ENCODE results near the gene VAPA. TPM values are rescaled to one million over a fixed set of nuclear protein-coding genes. Genes with fewer than 3 reads are reported as not detected.

VAPA gene
- total RNA-seq, 3 donors from 2014 or later (not counting 1 experiment from before 2014, with no cell fraction given) = 175 to 186 (median 182) TPM

DNA sequence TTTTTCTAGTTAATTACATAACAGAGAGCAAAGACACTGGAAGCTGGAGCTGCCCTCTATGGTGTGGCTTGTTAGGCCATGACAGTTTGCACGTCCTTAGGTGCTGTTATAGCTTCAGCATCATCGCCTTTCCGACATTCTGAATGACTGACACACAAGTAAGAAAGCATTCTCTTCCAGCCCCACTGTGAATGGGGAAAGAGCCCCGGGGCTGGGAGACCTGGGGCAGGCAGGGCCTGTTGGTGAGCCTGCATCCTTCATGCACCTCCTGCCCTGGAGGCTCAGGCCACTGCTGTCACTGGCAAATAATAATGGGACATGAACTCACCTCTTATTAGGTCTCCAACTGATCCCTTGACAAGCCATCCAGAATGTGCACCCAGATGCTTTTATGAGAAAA lies 71.8 kb downstream of the VAPA start:
- peaks cover 10% of the 10 kb centered on the region in 2 donors for H3K27me3 Mint-ChIP-seq (ENCODE audit: low read depth in 2 of 2)
- H3K4me1 Mint-ChIP-seq = no peaks in the 10 kb centered on the region
- Histone ChIP-seq H3K36me3 (ENCODE audit: control insufficient read depth, insufficient read depth, low read length) (no peaks in the 10 kb centered on the region), H3K9me3 (ENCODE audit: control insufficient read depth, insufficient read depth, low read length) (no peaks in the 10 kb centered on the region), H3K27me3 (ENCODE audit: control insufficient read depth, insufficient read depth, low read length) (no peaks in the 10 kb centered on the region), H3K4me3 (ENCODE audit: low read length) (no peak overlapping the region), H3K27ac (ENCODE audit: low read length) (no peak overlapping the region), H3K4me1 (ENCODE audit: control insufficient read depth, insufficient read depth, low read length) (no peaks in the 10 kb centered on the region)
- 83% methylated on average over 4 of the region's 4 CpGs for WGBS (ENCODE audit: insufficient coverage)
- H3K27ac Mint-ChIP-seq = no peak overlapping the region
- no peak overlapping the region for H3K4me3 Mint-ChIP-seq
- TF ChIP-seq, protein P1, sequence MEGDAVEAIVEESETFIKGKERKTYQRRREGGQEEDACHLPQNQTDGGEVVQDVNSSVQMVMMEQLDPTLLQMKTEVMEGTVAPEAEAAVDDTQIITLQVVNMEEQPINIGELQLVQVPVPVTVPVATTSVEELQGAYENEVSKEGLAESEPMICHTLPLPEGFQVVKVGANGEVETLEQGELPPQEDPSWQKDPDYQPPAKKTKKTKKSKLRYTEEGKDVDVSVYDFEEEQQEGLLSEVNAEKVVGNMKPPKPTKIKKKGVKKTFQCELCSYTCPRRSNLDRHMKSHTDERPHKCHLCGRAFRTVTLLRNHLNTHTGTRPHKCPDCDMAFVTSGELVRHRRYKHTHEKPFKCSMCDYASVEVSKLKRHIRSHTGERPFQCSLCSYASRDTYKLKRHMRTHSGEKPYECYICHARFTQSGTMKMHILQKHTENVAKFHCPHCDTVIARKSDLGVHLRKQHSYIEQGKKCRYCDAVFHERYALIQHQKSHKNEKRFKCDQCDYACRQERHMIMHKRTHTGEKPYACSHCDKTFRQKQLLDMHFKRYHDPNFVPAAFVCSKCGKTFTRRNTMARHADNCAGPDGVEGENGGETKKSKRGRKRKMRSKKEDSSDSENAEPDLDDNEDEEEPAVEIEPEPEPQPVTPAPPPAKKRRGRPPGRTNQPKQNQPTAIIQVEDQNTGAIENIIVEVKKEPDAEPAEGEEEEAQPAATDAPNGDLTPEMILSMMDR (IDR thresholded peaks at IDR 0.05) = no peak
- H3K9me3 Mint-ChIP-seq = no peaks in the 10 kb centered on the region
- no peaks in the 10 kb centered on the region for H3K36me3 Mint-ChIP-seq
- intact Hi-C loops (cut with micrococcal nuclease) = no loop called here
- ATAC-seq = no peak
- DNase-seq = no peak

DNA sequence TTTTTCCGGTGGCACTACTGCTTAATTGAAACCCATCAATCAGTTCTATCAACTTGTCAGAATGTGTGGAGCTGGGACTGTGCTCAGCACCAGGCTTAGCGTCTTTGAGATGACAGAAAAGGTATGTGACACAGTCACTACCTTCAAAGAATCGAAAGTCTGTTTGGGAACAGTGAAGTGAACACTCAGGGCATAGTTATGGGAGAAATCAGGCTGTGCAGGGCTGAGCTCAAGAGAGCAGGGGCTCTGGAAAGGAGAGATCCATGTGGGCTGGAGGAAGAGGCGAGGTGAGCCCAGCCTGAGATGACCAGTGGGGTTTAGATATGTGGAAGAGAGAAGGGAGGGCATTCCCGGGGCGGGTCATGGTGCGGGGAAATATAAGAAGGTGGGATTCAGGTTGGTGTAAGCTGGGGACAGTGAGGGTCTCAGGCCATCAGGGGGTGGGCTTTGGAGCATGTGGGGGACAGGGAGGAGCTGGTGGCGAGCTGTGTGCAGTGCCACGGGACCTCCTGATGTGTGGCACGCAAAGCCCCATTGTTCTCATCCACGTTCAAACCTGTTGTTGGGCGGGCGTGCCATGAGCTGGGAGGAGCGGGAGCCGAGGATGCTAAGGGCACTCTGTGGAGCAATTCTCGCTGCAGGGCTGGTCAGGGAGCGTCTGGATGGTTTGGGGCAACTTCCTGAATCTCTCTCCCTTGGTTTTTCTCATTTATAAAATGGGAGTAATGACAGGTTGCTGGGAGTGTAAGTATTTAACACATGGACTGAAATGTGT lies 72.5 kb downstream of the VAPA start:
- no peaks in the 10 kb centered on the region for H3K36me3 Mint-ChIP-seq
- no peaks in the 10 kb centered on the region for H3K9me3 Mint-ChIP-seq
- DNase-seq = no peak
- H3K27me3 Mint-ChIP-seq (ENCODE audit: low read depth in 2 of 2) = peaks cover 9% of the 10 kb centered on the region in 2 donors
- Histone ChIP-seq H3K27ac (ENCODE audit: low read length) (no peak overlapping the region), H3K4me3 (ENCODE audit: low read length) (no peak overlapping the region), H3K27me3 (ENCODE audit: control insufficient read depth, insufficient read depth, low read length) (no peaks in the 10 kb centered on the region), H3K36me3 (ENCODE audit: control insufficient read depth, insufficient read depth, low read length) (no peaks in the 10 kb centered on the region), H3K9me3 (ENCODE audit: control insufficient read depth, insufficient read depth, low read length) (no peaks in the 10 kb centered on the region), H3K4me1 (ENCODE audit: control insufficient read depth, insufficient read depth, low read length) (no peaks in the 10 kb centered on the region)
- H3K4me3 Mint-ChIP-seq = no peak overlapping the region
- intact Hi-C loops (cut with micrococcal nuclease) = no loop called here
- ATAC-seq = no peak
- TF ChIP-seq, protein P1 (IDR thresholded peaks at IDR 0.05) = no peak
- WGBS (ENCODE audit: insufficient coverage) = 86% methylated on average over 17 of the region's 17 CpGs
- H3K27ac Mint-ChIP-seq = no peak overlapping the region
- no peaks in the 10 kb centered on the region for H3K4me1 Mint-ChIP-seq

DNA sequence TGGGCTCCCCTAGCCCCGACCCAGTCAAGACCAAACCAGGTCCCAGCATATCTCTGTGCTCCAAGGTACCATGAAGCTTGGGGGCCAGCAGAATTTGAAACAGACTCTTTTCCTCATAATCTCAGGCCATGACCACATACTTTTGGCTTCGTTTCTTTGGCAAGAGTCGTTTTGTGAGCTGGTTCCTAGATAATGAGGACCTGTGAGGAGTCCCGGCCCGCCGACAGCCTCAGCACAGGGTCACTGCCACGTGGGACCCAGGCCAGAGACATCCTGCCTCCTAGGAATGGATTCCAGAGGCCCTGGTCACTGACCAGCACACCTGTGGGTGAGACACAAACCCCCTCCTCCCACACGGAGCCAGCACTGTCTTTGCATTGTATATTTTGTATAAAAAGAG lies 73.5 kb downstream of the VAPA start:
- intact Hi-C loops (cut with micrococcal nuclease) = no loop called here
- H3K4me1 ChIP-seq (ENCODE audit: control insufficient read depth, insufficient read depth, low read length) = no peaks in the 10 kb centered on the region
- no peak overlapping the region for H3K4me3 ChIP-seq (ENCODE audit: low read length)
- no peak for DNase-seq
- Mint-ChIP-seq H3K4me3 (no peak overlapping the region), H3K27ac (no peak overlapping the region), H3K36me3 (no peaks in the 10 kb centered on the region), H3K9me3 (no peaks in the 10 kb centered on the region), H3K4me1 (no peaks in the 10 kb centered on the region), H3K27me3 (ENCODE audit: low read depth in 2 of 2) (peaks cover 14 to 16% of the 10 kb centered on the region in 2 donors)
- no peaks in the 10 kb centered on the region for H3K36me3 ChIP-seq (ENCODE audit: control insufficient read depth, insufficient read depth, low read length)
- 85% methylated on average over 8 of the region's 8 CpGs for WGBS (ENCODE audit: insufficient coverage)
- no peaks in the 10 kb centered on the region for H3K27me3 ChIP-seq (ENCODE audit: control insufficient read depth, insufficient read depth, low read length)
- TF ChIP-seq, protein P1 (IDR thresholded peaks at IDR 0.05) = no peak
- no peaks in the 10 kb centered on the region for H3K9me3 ChIP-seq (ENCODE audit: control insufficient read depth, insufficient read depth, low read length)
- H3K27ac ChIP-seq (ENCODE audit: low read length) = no peak overlapping the region
- no peak for ATAC-seq

DNA sequence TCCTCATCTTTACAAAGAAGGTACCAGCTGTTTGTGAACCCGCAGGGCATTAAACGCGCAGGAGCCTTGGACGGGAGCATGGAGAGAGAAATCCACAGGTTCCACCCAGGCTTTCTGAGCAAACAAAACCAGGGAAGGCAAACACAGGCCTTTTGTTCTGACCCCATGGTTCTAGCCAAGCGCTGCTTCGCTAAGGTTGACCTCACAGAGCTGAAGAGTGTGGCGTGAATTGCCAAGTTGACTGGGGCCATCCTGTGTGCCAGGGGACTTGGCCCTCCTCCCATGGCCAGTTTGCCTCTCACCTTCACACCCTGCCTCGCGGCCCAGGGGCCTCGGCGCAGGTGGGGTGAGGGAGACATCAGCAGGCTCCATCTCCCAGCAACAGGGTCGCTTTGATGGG lies 74.1 kb downstream of the VAPA start:
- Mint-ChIP-seq H3K36me3 (no peaks in the 10 kb centered on the region), H3K4me1 (no peaks in the 10 kb centered on the region), H3K27ac (no peak overlapping the region), H3K27me3 (ENCODE audit: low read depth in 2 of 2) (peaks cover 14 to 22% of the 10 kb centered on the region in 2 donors), H3K9me3 (no peaks in the 10 kb centered on the region), H3K4me3 (no peak overlapping the region)
- H3K27me3 ChIP-seq (ENCODE audit: control insufficient read depth, insufficient read depth, low read length) = no peaks in the 10 kb centered on the region
- H3K27ac ChIP-seq (ENCODE audit: low read length) = no peak overlapping the region
- intact Hi-C loops (cut with micrococcal nuclease) = no loop called here
- 90% methylated on average over 12 of the region's 12 CpGs for WGBS (ENCODE audit: insufficient coverage)
- DNase-seq (no peak), ATAC-seq (no peak)
- no peaks in the 10 kb centered on the region for H3K4me1 ChIP-seq (ENCODE audit: control insufficient read depth, insufficient read depth, low read length)
- H3K4me3 ChIP-seq (ENCODE audit: low read length) = no peak overlapping the region
- TF ChIP-seq, protein P1 (IDR thresholded peaks at IDR 0.05) = no peak
- no peaks in the 10 kb centered on the region for H3K36me3 ChIP-seq (ENCODE audit: control insufficient read depth, insufficient read depth, low read length)
- no peaks in the 10 kb centered on the region for H3K9me3 ChIP-seq (ENCODE audit: control insufficient read depth, insufficient read depth, low read length)
